IMR-90 (cell line): ENCODE measurements around the gene FNDC11. TPM values are rescaled to one million over a fixed set of nuclear protein-coding genes. Genes with fewer than 3 reads are reported as not detected.

ENCODE experiments used
- ATAC-seq: fragments of 200-7000 bp; cut with Tn5 transposase; 2 replicates; pipeline ENCODE4 v1.9.1; 2020; ENCODE audit warnings: low read depth, mild to moderate bottlenecking, moderate library complexity
- BruUV-seq: library from RNA; stranded (reverse); fragments of 400-500 nt; replicated peaks from 2 replicates; lab custom pipeline; 2021; lab: Mats Ljungman, UMichigan
- CTCF ChIA-PET: fragments of 300-600 bp; formaldehyde crosslinking; extraction: SDS; loops from one replicate; lab custom pipeline; 2021; ENCODE audit warnings: antibody characterized with exemption; lab: Yijun Ruan, JAX
- POLR2A ChIA-PET: fragments of 300-600 bp; sonication (Branson Sonifier 250); formaldehyde crosslinking; loops from one replicate; lab custom pipeline; 2022; ENCODE audit warnings: antibody characterized with exemption; ENCODE audit not compliant: unreplicated experiment; lab: Charles Lee
- DNase-seq: peaks from one replicate; pipeline ENCODE4 v3.0.0; 2013
- H2AFZ ChIP-seq: replicated peaks from 2 replicates; pipeline ENCODE3; 2013; ENCODE audit warnings: low read length, mild to moderate bottlenecking; ENCODE audit not compliant: poor library complexity
- H2AK5ac ChIP-seq: 2 replicates; pipeline ENCODE4 v1.6.1; 2013; ENCODE audit warnings: low read depth, low read length, inconsistent platforms
- H2AK9ac ChIP-seq: replicated peaks from 2 replicates; pipeline ENCODE3; 2013; ENCODE audit warnings: mild to moderate bottlenecking, low read depth, low read length, moderate library complexity; ENCODE audit not compliant: poor library complexity
- H2BK120ac ChIP-seq: 2 replicates; pipeline ENCODE4 v1.6.1; 2013; ENCODE audit warnings: low read depth, low read length, inconsistent platforms
- H2BK15ac ChIP-seq: 3 replicates; pipeline ENCODE4 v1.6.1; 2013; ENCODE audit warnings: low read depth, low read length, inconsistent platforms
- H2BK20ac ChIP-seq: 2 replicates; pipeline ENCODE4 v1.6.1; 2013; ENCODE audit warnings: low read depth, mild to moderate bottlenecking, inconsistent platforms, low read length, moderate library complexity
- H2BK5ac ChIP-seq: 2 replicates; pipeline ENCODE4 v1.6.1; 2013; ENCODE audit warnings: mild to moderate bottlenecking, low read depth, low read length, inconsistent platforms; ENCODE audit not compliant: poor library complexity, severe bottlenecking
- H3K14ac ChIP-seq: replicated peaks from 2 replicates; pipeline ENCODE4 v1.6.1; 2013; ENCODE audit warnings: low read depth, low read length, inconsistent platforms
- H3K18ac ChIP-seq: 2 replicates; pipeline ENCODE4 v1.6.1; 2013; ENCODE audit warnings: low read depth, low read length, control low read depth
- H3K23ac ChIP-seq: 2 replicates; pipeline ENCODE4 v1.6.1; 2013; ENCODE audit warnings: low read depth, low read length, inconsistent platforms
- H3K27ac ChIP-seq: 2 replicates; pipeline ENCODE4 v1.5.1; 2013; ENCODE audit warnings: mild to moderate bottlenecking, control low read depth, low read length; ENCODE audit not compliant: insufficient read depth
- H3K27me3 ChIP-seq: 2 replicates; pipeline ENCODE4 v1.6.1; 2013; ENCODE audit warnings: low read length; ENCODE audit not compliant: control insufficient read depth, insufficient read depth
- H3K36me3 ChIP-seq: 2 replicates; pipeline ENCODE4 v1.6.1; 2013; ENCODE audit warnings: low read length, mixed read lengths; ENCODE audit not compliant: control insufficient read depth, insufficient read depth
- H3K4ac ChIP-seq: 2 replicates; pipeline ENCODE4 v1.6.1; 2013; ENCODE audit warnings: low read depth, low read length, inconsistent platforms
- H3K4me1 ChIP-seq: 2 replicates; pipeline ENCODE4 v1.6.1; 2013; ENCODE audit warnings: low read length, mixed read lengths; ENCODE audit not compliant: control insufficient read depth, insufficient read depth
- H3K4me2 ChIP-seq: 2 replicates; pipeline ENCODE4 v1.6.1; 2013; ENCODE audit warnings: low read depth, mild to moderate bottlenecking, control low read depth, low read length, moderate library complexity
- H3K4me3 ChIP-seq: 2 replicates; pipeline ENCODE4 v1.5.1; 2013; ENCODE audit warnings: low read depth, mild to moderate bottlenecking, control low read depth, low read length, moderate library complexity; ENCODE audit not compliant: insufficient read depth
- H3K56ac ChIP-seq: 2 replicates; pipeline ENCODE4 v1.6.1; 2013; ENCODE audit warnings: low read length, inconsistent platforms; ENCODE audit not compliant: insufficient read depth; ENCODE audit errors: extremely low read depth
- H3K79me1 ChIP-seq, 2 experiments: 2 replicates each; pipeline ENCODE4 v1.6.1; 2013; ENCODE audit warnings: low read length in 2 of 2, inconsistent platforms in 1 of 2, low read depth in 1 of 2
- H3K9ac ChIP-seq: 2 replicates; pipeline ENCODE4 v1.6.1; 2013; ENCODE audit warnings: low read depth, low read length, control low read depth
- H3K9me1 ChIP-seq: 2 replicates; pipeline ENCODE4 v1.6.1; 2013; ENCODE audit warnings: low read length, inconsistent platforms; ENCODE audit not compliant: insufficient read depth
- H3K9me3 ChIP-seq: 2 replicates; pipeline ENCODE4 v1.6.1; 2013; ENCODE audit warnings: low read length; ENCODE audit not compliant: control insufficient read depth, insufficient read depth
- H4K20me1 ChIP-seq: 2 replicates; pipeline ENCODE4 v1.6.1; 2013; ENCODE audit warnings: low read length, inconsistent platforms; ENCODE audit not compliant: insufficient read depth
- H4K5ac ChIP-seq: 2 replicates; pipeline ENCODE4 v1.6.1; 2013; ENCODE audit warnings: mild to moderate bottlenecking, low read depth, low read length, control low read depth
- H4K8ac ChIP-seq, 2 experiments: 2 replicates each; pipeline ENCODE4 v1.6.1; 2013; ENCODE audit warnings: low read depth in 2 of 2, low read length in 2 of 2, control low read depth in 1 of 2, inconsistent platforms in 1 of 2
- H4K91ac ChIP-seq: 2 replicates; pipeline ENCODE4 v1.6.1; 2013; ENCODE audit warnings: low read depth, low read length, inconsistent platforms; ENCODE audit not compliant: insufficient read depth
- CHD1 ChIP-seq: IDR thresholded peaks from 2 replicates; pipeline ENCODE4 v1.6.1; 2012; ENCODE audit warnings: low read depth, low read length, improper control_type of control experiment
- CTCF ChIP-seq: conservative IDR thresholded peaks from 2 replicates; pipeline ENCODE4 v1.5.1; 2012; ENCODE audit warnings: mild to moderate bottlenecking, low read depth, low read length, improper control_type of control experiment
- FOS ChIP-seq: fragments of 150-350 bp; IDR thresholded peaks from 2 replicates; pipeline ENCODE4 v1.6.1; 2016; ENCODE audit warnings: low read depth, low read length
- MAZ ChIP-seq: IDR thresholded peaks from 2 replicates; pipeline ENCODE4 v1.6.1; 2012; ENCODE audit warnings: low read depth, mild to moderate bottlenecking, low read length, improper control_type of control experiment, moderate library complexity, borderline replicate concordance
- MXI1 ChIP-seq: IDR thresholded peaks from 2 replicates; pipeline ENCODE4 v1.6.1; 2012; ENCODE audit warnings: low read depth, mild to moderate bottlenecking, low read length, moderate library complexity, borderline replicate concordance
- NFE2L2 ChIP-seq: fragments of 150-350 bp; IDR thresholded peaks from 2 replicates; pipeline ENCODE4 v1.6.1; 2016; ENCODE audit warnings: low read depth, mild to moderate bottlenecking, low read length
- POLR2A ChIP-seq: IDR thresholded peaks from 2 replicates; pipeline ENCODE4 v1.6.1; 2012; ENCODE audit warnings: mild to moderate bottlenecking, low read depth, low read length
- RAD21 ChIP-seq: IDR thresholded peaks from 2 replicates; pipeline ENCODE4 v1.6.1; 2012; ENCODE audit warnings: low read length, improper control_type of control experiment
- RCOR1 ChIP-seq: IDR thresholded peaks from 2 replicates; pipeline ENCODE4 v1.6.1; 2012; ENCODE audit warnings: mild to moderate bottlenecking, low read length, improper control_type of control experiment; ENCODE audit not compliant: insufficient replicate concordance
- RFX5 ChIP-seq: IDR thresholded peaks from 2 replicates; pipeline ENCODE4 v1.8.0; 2012; ENCODE audit warnings: low read depth, mild to moderate bottlenecking, low read length, moderate library complexity
- SMC3 ChIP-seq: fragments of 150-350 bp; IDR thresholded peaks from 2 replicates; pipeline ENCODE4 v1.6.1; 2016; ENCODE audit warnings: low read depth, mild to moderate bottlenecking, antibody characterized with exemption, low read length, moderate library complexity
- WGBS, 2 experiments: methylation state at CpG; one replicate each; pipeline versions ENCODE4 v1.1.5 to v1.1.7; 2013; ENCODE audit warnings: missing lambda C conversion rate in 2 of 2; ENCODE audit not compliant: insufficient read length in 1 of 2; ENCODE audit errors: extremely low coverage in 2 of 2; 5-methylcytosine and 5-hydroxymethylcytosine counted together
- dilution Hi-C: fragments of 300-500 bp; cut with HindIII; formaldehyde crosslinking; loops from one replicate; pipeline ENCODE4 v1.14.3; 2018; ENCODE audit warnings: low sequenced_read_pairs; ENCODE audit not compliant: unreplicated experiment
- in situ Hi-C: fragments of 300-500 bp; cut with MboI; formaldehyde crosslinking; loops from 3 replicates; pipeline ENCODE4 v1.14.3; 2019; ENCODE audit warnings: low sequenced_read_pairs, inconsistent platforms, mixed read lengths
- intact Hi-C: fragments of 100-400 bp; cut with micrococcal nuclease; formaldehyde crosslinking; loops from 2 replicates; pipeline ENCODE4 v1.10.0; 2022
- polyA plus RNA-seq, 3 experiments: library from polyadenylated mRNA; depleted of rRNA; stranded (reverse); fragments of >200 nt; gene quantifications; 2 replicates each; pipeline ENCODE4 v1.2.3, GENCODE V29; 2012; ENCODE audit warnings: low replicate concordance in 1 of 3
- total RNA-seq: library from RNA; depleted of rRNA; stranded (reverse); fragments of >200 nt; gene quantifications from 2 replicates; pipeline ENCODE4 v1.2.3, GENCODE V29; 2012

FNDC11 gene
- total and polyA plus RNA-seq, 2 of the 4 experiments (the other 2 are of a cell fraction) = 0.36 to 1.0 TPM

- H3K27ac ChIP-seq = no peak overlapping the region; the same call in 1 of the 2 replicates
- peak overlapping the region; percentile 43 for H2AK9ac ChIP-seq
- H3K9me3 ChIP-seq = no peaks in the 10 kb centered on the region
- intact Hi-C loops (loop anchor here (1.0 to 10.0 kb wide), 5 partner anchors 117 to 583 kb away; partner anchors contain the start of genes RTEL1, STMN3 and UCKL1), dilution Hi-C loops (no loop called here), in situ Hi-C loops (loop anchor here (10.0 kb wide), 2 partner anchors 327 to 437 kb away; partner anchors contain the start of genes ABHD16B, SAMD10 and TPD52L2)
- H3K9ac ChIP-seq = no peak overlapping the region
- no peak overlapping the region for H3K56ac ChIP-seq
- H3K4me3 ChIP-seq = 0 out of 2 replicates have a peak overlapping the region, but pooled peaks have one; percentile 12
- no TSS peak for BruUV-seq
- H2AFZ ChIP-seq = peak overlapping the region; percentile 98
- no peak overlapping the region for H3K23ac ChIP-seq
- H3K14ac ChIP-seq = no peak overlapping the region
- H2BK5ac ChIP-seq = no peak overlapping the region
- H3K18ac ChIP-seq = no peak overlapping the region
- H3K27me3 ChIP-seq = peaks cover 4% of the 10 kb centered on the region; the same call in 1 of the 2 replicates
- H4K8ac ChIP-seq = peak overlapping the region; percentile 5 to 91; a peak in 3 of 4 replicates
- no peaks in the 10 kb centered on the region for H3K9me1 ChIP-seq
- DNase-seq (peak; percentile 86), ATAC-seq (peak; percentile 95)
- H4K91ac ChIP-seq = 0 out of 2 replicates have a peak overlapping the region, but pooled peaks have one; percentile 8
- no peaks in the 10 kb centered on the region for H3K36me3 ChIP-seq
- peak overlapping the region; percentile 62; the same call in 1 of the 2 replicates for H2BK120ac ChIP-seq
- no peak overlapping the region for H2AK5ac ChIP-seq
- no peak overlapping the region for H2BK20ac ChIP-seq
- no peaks in the 10 kb centered on the region for H4K20me1 ChIP-seq
- no peaks in the 10 kb centered on the region for H3K79me1 ChIP-seq
- H3K4me2 ChIP-seq = peak overlapping the region; percentile 28; the same call in 1 of the 2 replicates
- peak overlapping the region; percentile 50; the same call in 1 of the 2 replicates for H4K5ac ChIP-seq
- H3K4ac ChIP-seq = peak overlapping the region; percentile 39; the same call in 1 of the 2 replicates
- peaks cover 3% of the 10 kb centered on the region; the same call in 1 of the 2 replicates for H3K4me1 ChIP-seq
- 0% methylated on average over 3 of the region's 34 CpGs; no CpG with 5 or more reads in 1 of the 2 experiments for whole genome bisulfite sequencing, 2 experiments
- TF ChIP-seq CHD1 (no peak), FOS (no peak), RFX5 (no peak), NFE2L2 (no peak), CTCF (peak; percentile 98), SMC3 (peak; percentile 86), MXI1 (no peak), RAD21 (peak; percentile 99), POLR2A (peak; percentile 62), RCOR1 (no peak), MAZ (peak; percentile 95)
- POLR2A ChIA-PET = no interaction called here
- H2BK15ac ChIP-seq = no peak overlapping the region
- CTCF ChIA-PET = interaction anchor here (0.5 to 1.9 kb wide), 10 partner anchors 16 to 579 kb away, joined by 3 to 10 read pairs (median 3); partner anchors contain the start of gene TPD52L2
Measured at GRCh38 chr20:63537525-63538203, 16.3 kb upstream of the FNDC11 start.
